HG03469 (cell line): Measurements from ENCODE around the gene PGPEP1.

Experiments
- ATAC-seq: cut with Tn5 transposase; IDR thresholded peaks from one replicate; pipeline ENCODE4 v1.9.1; 2021; ENCODE audit warnings: mild to moderate bottlenecking, moderate library complexity, moderate number of reproducible peaks; ENCODE audit not compliant: unreplicated experiment

Gene PGPEP1, protein sequence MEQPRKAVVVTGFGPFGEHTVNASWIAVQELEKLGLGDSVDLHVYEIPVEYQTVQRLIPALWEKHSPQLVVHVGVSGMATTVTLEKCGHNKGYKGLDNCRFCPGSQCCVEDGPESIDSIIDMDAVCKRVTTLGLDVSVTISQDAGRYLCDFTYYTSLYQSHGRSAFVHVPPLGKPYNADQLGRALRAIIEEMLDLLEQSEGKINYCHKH

DNA sequence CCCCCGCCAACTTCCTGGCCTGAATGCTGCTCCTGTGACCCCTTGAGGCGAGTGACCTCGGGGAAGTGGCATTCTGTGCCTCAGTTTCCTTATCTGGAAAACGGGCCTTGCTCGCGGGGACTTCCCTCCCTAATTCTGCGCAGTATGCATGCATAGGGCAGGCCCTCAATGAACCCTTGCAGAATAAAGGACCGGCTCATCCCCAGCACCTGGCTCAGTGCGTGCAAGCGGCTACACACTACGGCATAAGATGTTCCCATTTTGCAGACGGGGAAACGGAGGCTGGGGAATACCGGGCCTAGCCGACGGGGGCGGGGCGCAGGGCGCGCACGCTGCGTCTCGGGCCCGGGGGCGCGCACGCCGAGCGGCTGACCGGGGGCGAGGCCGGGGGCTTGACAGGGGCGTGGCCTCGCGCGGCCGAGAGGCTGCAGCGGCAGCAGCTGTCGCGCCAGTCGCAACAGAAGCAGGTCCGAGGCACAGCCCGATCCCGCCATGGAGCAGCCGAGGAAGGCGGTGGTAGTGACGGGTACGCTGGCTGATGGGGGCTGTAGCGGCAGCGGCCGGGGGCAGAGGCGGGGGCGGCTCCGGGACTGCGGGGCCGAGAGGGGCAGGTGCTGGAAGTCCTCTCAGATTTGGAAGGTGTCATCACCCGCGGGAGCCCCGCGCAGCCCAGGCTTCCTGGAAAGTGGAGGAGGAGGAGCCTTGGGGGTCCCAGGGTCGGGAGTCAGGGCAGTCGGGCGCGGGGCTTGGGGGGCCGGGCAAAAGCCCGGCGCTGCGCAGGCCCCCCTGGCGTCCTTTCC lies at the start of gene PGPEP1:
PGPEP1 (plus strand) TSS at position 409 of the 800 bp plus-strand sequence; CDS start at position 493, 84 bp downstream.
- no peak for ATAC-seq

DNA sequence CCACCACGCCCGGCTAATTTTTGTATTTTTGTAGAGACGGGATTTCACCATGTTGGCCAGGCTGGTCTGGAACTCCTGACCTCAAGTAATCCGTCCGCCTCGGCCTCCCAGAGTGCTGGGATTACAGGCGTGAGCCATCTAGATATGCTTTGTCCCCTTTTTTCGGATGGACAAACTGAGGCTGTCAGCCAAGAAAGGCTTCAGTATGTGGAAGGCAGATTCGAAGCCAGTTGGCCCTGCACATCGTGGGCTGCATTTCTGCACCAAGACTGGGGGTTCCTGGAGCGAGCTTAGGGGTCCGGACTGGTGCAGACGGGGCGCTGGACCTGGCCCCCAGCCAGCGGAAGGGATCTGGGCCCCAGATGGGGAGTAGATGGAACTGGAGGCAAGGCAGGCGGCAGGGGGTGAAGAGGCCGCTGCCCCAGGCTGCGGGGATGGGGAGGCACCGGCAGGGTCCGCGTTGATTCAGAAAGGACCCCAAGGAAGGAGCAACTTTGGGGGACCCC lies 49.3 kb upstream of the PGPEP1 start:
- ATAC-seq = no peak

DNA sequence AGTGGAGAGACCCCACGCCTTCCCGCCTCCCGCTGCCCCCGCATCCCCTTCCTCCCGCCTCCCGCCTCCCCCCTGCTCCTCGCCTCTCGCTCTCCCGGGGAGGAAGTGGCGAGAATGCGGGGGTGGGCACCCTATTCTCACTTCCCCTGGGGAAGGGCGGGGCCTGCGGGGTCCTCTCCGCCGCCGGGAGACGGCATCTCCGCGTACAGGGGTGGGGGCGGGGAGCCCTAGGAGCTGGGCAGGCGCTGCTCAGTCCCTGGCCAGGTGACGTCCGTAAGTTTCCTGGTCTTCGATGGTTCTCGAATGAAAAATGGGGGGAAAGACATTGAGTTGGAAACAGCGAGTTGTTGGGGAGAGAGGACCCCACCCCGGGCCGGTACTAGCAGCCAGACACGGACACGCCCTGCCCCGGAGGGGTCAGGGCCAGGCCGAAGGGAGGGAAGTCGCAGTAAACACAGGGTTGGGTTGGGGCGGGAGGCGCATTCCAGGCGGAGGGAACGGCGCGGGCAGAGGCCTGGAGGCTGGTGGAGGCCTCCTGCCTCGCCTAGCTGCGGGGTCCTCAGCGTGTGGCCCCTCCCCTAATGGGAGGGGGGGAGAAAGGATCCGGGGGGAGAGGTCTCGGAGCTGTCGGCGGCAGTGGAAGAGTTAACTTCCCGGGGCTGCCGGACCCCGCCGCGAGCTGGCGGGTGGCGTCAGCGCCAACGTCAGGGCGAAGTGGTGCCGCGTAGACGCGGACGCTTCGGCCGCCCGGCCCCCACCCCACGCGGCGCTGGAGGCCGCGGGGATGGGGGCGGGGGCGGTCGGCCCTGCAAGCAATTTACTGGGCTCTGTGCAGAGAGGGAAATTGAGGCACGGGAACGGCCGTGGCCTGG lies 48.6 kb upstream of the PGPEP1 start:
- no peak for ATAC-seq

DNA sequence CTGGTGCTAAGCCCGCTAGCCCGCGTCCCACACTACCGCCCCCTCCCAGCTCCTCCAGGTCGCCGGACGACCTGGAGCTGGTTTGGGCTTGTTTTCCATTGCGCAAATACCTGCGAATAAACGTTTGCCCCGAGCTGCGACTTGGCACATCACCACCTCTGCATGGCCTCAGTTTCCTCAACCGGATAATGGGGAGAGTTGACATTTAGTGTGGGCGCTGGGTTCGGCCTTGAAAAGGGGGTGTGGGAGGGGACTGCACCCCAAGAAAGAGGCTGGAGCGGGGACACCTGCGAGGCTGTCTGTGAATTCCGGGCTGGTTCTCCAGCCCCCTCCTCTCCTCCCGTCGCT lies 48.0 kb upstream of the PGPEP1 start:
- no peak for ATAC-seq

DNA sequence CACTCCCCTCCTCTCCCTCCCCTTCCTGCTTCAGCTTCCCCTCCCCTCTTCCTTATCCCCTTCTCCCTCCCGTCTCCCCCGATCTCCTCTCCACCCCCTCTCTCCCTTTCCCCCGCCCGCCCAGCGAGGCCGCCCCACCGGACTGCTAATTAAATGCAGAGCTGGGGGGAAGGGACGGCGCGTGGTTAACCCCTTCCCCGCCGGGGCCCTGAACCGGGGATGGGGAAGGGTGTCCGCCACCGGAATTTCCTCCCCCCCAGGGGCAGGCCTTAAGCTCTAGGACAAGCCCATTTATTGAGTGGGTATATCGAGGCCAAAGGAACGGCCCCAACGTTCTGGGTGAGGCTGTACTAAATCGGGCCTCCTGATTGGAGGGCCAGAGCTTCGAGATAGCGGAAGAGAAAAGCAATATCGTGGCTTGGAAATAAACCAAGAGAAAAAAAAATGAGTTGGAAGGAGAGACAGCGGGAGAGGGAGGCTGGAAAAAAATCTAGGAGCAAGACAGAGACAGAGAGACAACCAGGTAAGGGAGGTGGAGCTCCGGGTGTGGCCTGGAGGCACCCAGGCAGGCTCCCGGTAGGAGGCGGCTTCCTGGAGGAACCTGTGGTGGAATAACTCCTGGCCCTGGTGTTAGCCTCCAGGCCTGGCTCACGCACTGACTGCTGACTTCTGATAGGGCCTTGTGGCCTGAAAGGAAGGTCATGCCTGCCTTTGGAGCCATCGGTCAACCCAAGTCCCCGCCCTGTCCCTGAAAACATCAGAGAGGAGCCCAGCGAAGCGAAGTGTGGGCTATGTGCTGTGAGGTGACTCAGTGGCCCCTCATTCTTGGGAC lies 47.4 kb upstream of the PGPEP1 start:
- no peak for ATAC-seq

DNA sequence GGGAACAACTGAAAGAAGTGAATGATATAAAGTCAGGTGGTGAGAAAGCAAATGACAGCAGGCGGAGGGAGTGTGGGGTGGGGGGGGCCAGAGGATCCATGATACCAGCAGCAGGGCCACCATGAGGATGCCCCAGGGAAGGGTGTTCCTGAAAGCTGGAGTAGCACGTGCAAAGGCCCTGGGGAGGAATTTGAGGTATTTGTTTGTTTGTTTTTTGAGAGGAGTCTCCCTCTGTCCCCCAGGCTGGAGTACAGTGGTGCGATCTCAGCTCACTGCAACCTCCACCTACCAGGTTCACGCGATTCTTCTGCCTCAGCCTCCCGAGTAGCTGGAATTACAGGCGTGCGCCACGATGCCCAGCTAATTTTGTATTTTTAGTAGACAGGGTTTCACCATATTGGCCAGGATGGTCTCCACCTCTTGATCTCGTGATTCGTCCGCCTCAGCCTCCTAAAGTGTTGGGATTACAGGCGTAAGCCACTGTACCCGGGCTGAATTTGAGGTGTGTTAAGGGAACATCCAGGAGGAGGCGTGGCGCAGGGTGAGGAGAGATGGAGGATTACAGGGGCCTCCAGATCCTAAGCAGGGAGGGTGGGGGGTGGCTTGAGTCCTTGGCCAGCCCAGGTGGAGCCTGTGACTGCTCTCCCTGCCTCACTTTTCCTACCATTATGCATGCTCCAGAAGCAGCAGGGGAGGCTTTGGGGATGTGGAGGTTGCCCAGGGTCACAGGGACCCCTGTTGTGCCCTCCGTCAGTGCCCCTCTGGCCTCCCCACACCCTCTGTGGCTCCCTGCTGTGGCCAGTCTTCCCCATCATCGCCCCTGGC lies 46.5 kb upstream of the PGPEP1 start:
- ATAC-seq = no peak

DNA sequence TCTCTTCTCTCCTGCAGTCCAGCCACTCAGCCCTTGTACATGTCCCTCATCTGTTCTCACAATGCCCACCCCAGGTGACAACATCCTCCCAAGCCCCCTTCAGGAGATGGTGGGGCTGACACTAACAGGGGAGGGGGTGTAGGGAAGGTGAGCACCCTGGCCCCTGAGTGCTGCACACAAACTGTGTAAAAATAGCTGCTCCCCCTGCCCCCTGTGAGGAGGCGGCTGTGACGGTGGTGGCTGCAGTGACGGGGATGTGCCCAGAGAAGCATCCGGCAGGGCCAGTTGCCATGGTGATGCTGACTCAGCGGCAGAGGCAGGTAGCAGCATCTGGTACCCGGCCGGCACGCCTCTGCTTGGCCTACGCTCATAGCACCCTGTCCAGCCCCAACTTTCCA lies 45.9 kb upstream of the PGPEP1 start:
- no peak for ATAC-seq

DNA sequence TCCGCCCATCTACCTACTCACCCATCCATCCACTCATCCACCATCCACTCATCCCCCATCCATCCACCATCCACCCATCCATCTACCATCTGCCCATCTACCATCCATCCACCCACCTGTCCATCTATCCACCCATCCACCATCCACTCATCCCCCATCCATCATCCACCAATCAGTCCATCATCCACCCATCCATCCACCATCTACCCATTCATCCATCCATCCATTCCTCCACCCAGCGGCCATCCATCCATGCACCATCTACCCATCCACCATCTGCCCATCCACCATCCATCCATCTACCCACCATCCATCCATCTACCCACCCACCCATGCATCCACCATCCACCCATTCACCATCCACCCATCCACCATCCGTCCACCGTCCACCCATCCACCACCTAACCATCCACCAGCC lies 45.4 kb upstream of the PGPEP1 start:
- ATAC-seq = no peak

DNA sequence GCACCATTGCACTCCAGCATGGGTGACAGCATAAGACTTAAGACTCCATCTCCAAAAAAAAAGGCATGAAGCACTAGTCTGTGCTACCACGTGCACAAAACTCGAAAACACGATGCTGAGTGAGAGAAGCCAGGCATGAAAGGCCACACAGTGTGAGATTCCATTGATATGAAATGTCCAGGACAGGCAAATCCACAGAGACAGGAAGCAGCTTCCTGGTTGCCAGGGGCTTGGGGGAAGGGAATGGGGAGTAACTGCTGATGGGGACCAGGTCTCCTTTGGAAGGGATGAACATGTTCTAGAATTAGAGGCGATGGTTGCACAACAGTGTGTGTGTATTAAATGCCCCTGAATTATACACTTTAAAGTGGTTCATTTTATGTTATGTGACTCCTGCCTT lies 43.1 kb upstream of the PGPEP1 start:
- no peak for ATAC-seq

DNA sequence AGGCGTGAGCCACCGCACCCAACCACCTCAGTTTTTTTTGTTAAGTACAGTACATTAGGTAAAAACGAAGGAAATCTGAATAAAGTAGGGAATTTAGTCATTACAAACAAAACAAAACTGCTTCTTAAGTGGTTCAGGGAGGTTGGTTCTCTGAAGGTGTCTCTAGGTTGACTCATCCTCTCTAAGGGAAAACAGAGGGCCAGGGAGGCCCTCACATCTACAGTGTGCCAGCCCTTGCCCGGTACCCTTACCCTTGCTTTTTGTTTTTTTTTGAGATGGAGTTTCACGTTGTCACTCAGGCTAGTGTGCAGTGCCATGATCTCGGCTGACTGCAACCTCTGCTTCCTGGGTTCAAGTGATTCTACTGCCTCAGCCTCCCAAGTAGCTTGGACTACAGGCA lies 41.8 kb upstream of the PGPEP1 start:
- no peak for ATAC-seq

DNA sequence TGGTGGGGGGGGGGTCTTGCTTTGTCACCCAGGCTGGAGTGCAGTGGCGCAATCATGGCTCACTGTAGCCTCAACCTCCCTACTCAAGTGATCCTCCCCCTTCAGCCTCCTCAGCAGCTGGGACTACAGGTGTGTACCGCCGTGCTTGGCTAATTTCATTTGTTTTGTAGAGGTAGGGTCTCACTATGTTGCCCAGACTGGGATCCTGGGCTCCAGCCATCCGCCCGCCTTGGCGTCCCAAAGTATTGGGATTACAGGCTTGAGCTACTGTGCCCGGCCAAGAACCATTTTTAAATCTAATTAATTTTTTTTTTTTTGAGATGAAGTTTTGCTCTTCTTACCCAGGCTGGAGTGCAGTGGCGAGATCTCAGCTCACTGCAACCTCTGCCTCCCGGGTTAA lies 40.7 kb upstream of the PGPEP1 start:
- ATAC-seq = no peak

DNA sequence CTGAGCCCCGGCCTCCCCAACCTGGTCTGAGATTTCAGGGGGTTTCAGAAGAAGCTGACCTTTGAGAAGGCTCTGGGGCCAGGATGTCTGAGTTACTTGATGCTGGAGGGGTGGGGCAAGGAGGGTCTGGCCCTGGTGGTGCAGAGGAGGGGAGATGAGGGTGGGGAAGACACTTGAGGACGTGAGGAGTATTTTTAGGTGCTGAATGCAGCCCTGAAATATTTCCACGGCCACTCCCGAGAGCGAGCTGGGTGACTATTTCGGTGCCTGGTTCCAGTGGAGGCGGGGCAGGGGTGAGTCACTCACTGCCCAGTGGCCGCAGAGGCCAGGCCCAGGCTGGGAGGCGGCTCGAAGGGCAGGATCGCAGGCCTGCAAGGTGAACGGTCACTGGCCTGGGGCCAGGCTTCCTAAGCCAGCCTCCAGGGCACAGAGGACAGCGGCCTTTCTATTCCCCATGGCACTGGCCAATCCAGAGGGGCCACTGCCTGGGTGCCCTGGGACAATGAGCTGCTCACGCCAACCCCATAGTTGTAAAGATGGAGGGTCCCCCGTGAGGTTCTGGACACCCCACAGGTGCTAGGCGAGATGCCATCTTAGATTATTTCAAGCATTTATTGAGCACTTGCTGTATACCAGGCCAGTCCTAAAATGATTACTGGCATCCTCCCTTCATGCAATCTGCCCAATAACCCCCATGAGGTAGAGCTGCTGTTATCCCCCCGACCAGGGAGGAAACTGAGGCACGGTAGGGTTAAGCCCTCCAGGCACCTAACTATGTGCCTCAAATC lies 39.3 kb upstream of the PGPEP1 start:
- no peak for ATAC-seq

DNA sequence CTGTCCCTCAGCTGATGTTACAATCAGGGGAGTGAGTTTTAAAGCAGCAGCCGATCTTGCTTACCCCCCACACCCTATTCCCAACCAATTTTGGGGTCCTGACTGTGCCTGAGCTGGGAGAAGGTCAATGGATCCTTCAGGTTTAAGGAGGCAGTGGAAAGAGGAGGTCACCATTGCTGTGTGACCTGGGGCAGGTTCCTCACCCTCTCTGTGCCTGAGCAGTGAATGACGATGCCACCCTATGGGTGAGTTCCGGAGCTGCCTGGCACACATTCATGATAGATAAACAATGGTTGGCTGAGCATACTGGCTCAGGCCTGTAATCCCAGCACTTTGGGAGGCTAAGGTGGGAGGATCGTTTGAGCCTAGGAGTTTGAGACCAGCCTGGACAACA lies 38.7 kb upstream of the PGPEP1 start:
- ATAC-seq = no peak

DNA sequence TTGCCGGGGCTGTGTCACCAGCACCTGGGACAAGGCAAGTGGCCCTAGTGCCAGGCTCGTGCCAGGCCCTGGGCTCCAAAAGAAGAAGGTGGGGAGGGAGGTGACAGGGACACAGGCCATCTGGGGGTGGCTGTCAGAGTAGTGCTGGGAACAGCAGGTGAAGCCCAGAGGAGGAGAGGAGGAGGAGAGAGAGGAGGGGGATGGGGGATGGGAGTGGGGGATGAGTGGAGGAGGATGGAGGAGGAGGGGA lies 36.3 kb upstream of the PGPEP1 start:
- no peak for ATAC-seq

DNA sequence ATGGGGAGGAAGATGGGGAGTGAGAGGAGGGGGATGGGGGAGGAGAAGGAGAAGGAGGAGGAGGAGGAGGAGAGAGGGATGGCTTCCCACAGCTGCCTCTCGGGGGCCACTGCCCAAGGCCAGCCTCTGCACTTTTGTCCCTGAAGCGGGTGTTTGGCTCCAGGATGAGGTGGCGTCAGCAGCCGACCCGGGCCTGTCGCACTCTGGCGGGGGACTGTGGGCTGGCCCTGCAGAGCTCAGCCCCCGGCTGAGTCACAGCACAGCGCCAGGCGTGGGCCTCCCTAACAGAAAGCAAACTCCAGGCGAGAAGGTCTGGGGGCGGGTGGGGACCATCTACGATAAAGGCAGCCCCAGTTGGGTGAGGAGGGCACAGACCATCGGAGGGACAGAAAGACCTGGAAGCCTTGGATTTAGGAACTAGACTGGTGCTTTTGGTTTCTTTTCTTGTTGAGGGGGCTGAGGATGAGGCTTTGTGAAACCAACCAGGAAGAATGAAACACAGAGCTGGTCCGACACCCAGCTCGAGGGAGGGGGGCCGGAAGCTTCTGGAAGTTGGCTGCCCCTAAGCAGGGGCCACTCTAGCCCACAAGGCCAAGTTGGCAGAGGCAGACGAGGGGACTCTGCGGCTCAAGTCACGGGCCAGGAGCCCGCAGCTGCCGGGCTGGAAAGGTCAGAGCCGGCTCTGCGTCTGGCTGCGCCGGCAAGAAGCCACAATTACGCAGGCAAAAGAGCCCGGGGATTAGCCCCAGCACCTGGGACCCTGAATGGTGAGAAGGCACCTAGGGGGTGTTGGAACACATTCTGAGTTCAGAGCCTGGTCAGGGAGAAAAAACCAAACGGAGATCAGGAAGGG lies 35.7 kb upstream of the PGPEP1 start:
- ATAC-seq = no peak

DNA sequence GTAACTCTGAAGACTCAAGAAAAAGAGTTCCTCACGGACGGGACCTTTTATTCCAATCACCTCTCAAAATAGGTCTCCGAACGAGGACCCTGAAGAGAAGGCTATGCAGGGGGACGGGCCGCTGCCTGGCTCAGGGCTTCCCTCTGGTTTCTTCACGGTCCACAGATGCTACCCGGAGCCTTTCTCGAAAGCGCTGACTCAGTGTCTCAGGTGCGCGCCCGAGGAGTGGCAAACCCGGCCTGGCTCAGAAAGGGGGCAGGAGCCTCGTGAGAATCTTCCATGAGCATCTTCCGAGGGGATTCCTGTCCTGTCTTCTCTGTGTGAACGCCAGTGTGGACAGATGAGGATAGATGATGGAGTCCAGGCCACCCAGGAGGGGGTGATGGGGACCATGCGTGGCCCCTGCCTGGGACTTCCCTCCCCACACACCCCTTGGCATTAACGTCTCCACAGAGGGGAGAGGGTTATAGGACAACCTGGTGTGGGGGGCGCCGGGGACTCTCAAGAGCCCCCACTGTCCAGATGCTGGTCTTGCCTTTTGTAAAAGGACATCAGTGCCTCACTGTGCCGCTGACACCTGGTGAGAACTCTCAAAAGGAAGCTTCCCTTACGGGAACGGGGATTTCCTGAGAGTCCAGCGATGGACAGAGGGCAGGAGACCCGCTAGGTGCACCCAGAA lies 34.0 kb upstream of the PGPEP1 start:
- ATAC-seq = no peak

DNA sequence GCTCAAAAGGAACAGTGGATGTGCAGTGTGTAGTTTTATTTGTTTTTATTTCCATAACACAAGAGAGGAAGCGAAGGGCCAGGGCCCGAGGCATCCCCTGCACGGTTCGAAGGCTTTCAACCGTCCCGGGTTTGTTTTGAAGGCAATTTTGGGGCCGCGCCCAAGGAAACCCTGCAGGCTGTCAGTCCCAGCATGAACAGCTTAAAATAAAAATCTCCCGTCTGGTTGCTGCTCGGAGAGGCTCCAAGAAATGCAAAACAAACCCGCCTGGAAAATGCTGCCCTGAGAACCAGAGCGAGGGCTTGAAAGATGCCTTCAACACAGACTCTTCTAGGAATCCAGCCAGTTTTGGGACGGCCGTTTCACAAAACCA lies 33.5 kb upstream of the PGPEP1 start:
- ATAC-seq = no peak

DNA sequence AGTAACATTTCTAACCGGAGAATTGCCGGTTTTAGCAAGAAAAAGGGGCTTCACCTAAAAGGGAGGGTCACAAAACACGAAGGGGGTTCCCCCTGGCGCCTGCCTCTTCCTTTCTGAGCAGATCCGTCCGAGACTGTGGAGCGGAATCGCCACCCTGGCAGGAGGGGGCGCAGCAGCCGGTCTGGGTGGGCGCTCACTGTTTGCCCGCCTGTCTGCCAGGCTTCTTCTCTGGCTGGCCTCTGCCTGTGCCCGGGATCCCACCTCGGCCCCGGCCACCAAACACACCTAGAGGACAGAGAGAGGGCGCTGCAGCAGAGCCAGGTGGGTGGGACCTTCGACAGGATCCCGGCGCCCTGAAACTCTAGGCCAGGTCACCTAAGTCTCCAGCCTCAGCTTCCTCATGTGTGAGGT lies 33.1 kb upstream of the PGPEP1 start:
- ATAC-seq = no peak
